GM23248 (cell line): ENCODE data around the gene WIPF2.

Source experiments
- EZH2 ChIP-seq: fragments of 200-600 bp; sonication (generic); IDR thresholded peaks from 2 replicates; pipeline ENCODE4 v1.6.1; 2018; ENCODE audit warnings: antibody characterized with exemption, mild to moderate bottlenecking; ENCODE audit not compliant: insufficient read depth, poor library complexity, severe bottlenecking
- EZH2phosphoT487 ChIP-seq: fragments of 200-600 bp; sonication (generic); IDR thresholded peaks from 2 replicates; pipeline ENCODE4 v1.6.1; 2018; ENCODE audit warnings: antibody characterized with exemption, moderate library complexity, mild to moderate bottlenecking, low read depth; ENCODE audit not compliant: insufficient read depth

GRCh38 chr17:40303009-40303657 lies 84.0 kb downstream of the WIPF2 start:
- TF ChIP-seq EZH2 (no peak), EZH2phosphoT487 (no peak)
